ENCODE results near the gene MZF1. TPM values are rescaled to one million over a fixed set of nuclear protein-coding genes. Genes with fewer than 3 reads are reported as not detected.

The MZF1 gene
- total RNA-seq, 1 donor from 2014 or later = 11.3 TPM

DNA sequence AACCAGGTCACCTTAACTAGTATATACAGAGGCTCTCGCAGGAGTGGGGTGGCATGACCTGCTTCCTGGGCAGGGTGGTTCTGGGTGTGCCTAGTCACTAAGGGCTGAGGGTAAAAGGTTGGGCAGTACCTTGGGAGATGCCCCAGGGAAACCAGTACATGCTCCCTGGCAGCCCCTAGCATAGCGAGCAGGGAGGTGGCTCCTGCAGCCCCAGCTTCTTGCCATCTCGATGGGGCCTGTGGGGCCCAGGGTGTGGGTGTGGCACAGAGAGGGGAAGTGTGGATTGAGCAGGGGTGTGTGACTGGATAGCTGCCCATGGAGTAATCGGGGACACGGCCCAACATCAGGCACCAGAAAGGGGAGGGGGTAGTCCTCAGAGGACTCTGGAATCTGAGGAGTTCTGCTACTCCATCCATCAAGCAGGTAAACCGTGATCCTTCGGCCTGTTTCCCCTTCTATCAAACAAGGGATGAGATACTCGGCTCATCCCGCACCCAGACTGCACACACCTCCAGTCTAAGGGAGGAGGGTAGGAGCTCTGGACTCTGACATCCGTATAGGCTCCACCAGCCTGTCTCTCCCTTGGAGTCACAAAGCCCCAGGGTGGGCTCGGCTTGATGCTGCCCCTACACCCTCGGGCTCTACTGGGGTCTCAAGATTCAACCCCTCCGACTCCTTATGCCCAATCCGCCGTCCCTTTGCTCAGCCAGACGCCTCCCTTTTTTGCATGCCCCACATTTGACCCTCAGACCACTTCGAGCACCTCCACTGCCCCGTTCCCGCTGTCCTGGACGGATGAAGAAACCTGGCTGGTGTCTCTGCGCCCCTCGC is 54.7 kb downstream of the MZF1 start:
- ATAC-seq (no peak), DNase-seq (no peak)
- intact Hi-C loops (cut with micrococcal nuclease) = no loop called here

DNA sequence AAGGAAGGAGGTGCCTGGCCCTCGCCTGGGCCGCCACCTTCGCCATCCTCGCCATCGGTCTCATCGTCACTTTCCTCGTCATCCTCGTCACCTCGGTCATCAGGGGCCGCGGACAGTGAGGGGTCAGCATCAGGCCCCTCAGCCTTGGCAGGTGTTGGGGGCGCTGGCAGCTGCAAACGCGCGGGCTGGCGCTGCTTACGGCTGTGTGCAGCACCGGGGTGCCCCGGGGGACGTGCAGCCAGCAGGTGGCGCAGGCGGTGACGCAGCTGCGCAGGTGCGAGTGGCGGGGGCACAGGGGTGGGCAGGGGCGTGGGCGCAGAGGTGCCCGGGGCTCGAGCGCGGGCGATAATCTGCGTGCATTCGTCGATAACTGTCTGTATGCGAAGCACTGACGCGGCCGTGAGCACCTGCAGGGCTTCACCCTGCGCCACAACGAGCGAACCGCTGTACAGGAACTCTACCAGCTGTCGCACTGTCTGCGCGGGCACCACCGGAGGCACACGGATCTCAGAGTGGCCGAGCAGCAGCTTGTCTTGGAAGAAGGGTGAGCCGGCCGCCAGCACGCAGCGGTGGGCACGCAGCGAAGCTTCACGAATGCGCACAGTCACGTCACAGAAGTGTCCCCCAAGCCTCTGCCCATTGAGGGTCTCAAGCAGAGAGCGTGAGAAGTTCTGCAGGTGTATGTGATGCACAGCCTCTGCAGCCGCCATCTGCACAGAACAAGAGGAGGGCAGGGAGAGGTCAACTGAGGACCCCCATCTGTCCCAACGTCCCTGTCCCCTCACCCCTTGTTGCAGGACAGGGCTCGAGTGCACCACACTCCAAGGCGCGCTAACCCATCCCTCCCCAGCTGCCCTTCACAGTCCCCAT is 55.9 kb downstream of the MZF1 start:
- intact Hi-C loops (cut with micrococcal nuclease) = no loop called here
- ATAC-seq = no peak
- no peak for DNase-seq

DNA sequence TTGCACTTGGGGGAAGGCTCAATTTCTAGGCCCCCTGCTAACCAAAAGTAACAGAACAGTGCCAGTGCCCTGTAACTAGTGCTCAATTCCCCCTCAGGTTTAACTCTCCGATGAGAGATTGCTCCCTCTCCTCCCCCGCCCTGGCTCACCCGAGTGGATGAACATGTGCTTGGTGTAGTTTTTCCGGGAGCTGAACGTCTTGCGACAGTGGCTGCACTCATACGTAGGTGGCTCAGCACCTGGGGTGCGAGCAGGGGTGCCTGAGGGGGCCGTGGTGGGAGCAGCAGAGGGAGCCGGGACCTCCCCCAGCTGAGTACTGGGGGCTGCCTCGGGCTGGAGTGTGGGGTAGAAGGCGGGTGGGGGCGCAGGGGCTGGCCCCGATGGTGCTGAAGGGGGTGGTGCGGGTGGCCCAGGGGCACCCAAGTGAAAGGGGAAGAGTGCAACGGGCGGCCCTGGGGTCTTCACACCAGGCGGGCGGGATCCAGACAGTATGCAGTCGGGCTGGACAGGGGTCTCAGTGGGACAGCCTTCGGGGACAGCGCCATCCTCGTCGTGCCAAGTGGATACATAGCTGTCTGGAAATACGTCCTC is 56.8 kb downstream of the MZF1 start:
- DNase-seq (no peak), ATAC-seq (no peak)
- intact Hi-C loops (cut with micrococcal nuclease) = no loop called here

DNA sequence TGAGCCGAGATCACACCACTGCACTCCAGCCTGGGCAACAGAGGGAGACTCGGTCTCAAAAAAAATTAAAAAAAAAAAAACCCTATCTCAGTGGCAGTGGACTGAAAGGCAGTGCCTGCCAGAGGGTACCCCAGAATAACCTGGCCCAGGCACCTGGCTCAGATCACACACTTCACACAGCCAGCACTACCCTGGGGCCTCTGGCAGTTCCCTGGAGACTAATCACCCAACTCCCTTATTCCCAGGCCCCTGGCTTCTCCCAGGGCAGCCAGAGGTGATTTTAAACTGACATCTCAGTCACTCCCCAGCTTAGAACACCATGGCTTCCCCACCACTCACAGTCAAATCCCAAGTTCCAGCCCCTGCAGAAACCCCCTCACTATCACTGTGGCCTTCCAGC is 57.9 kb downstream of the MZF1 start:
- intact Hi-C loops (cut with micrococcal nuclease) = no loop called here
- no peak for DNase-seq
- no peak for ATAC-seq

DNA sequence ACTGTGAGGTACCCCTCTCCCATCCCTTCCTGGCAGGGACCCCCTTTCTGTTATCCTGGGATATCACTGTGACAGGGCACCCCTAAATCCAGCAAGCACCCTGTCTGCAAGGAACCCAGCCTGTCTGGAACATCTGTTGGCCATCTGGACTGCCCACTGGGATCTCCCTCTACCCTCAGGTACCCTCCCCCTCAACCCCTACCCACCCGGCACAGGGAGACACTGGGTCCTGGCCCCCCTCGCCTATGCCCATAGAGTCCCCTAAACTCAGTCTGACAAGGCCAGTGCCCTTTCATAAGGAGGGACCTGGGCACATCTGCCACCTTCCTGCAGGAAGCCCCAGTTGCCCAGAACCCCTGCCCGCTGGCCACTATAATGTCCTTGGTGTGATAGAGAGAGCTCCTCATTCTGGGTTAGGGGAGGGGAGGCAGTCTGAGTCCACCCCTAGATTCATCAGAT is 58.5 kb downstream of the MZF1 start:
- ATAC-seq (no peak), DNase-seq (no peak)
- intact Hi-C loops (cut with micrococcal nuclease) = no loop called here

DNA sequence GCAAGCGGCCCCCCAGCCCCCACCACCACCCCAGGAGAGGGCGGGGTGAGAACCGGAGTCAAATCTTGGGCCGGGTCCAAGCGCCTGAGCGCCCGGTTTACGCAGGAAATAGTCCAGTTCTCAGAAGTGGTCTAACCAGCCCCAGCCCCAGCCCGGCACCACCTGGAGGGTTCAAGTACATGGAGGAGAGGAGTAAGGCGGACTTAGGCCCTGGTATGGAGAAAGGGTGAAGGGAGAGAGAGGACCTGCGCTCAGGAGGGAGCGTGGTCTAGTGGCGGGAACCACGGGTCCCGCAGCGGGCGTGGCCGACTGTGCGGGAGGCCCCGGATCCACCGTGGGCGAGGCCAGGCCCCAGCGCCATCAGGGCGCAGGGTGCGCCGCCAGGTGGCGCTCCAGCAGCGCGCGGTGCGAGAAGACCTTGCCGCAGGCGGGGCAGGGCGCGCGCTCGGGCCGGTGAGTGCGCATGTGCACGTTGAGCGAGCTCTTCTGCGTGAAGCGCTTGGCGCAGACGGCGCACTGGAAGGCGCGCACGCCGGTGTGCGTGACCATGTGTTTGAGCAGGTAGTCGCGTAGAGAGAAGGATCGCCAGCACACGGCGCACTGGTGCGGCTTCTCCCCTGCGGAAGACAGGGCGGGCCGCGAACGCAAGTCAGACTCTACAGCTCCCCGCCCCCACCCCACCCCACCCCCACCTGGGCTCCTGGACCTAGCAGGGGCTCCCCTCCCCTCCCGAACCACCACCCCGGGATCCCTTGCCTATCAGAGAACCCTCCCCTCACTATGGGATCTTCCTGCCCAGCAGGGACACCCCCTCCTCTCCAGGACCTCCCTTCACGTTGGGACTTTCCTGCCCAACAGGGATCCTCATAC is 59.2 kb downstream of the MZF1 start:
- intact Hi-C loops (cut with micrococcal nuclease) = no loop called here
- ATAC-seq (peak; percentile 92), DNase-seq (peak; percentile 96)

DNA sequence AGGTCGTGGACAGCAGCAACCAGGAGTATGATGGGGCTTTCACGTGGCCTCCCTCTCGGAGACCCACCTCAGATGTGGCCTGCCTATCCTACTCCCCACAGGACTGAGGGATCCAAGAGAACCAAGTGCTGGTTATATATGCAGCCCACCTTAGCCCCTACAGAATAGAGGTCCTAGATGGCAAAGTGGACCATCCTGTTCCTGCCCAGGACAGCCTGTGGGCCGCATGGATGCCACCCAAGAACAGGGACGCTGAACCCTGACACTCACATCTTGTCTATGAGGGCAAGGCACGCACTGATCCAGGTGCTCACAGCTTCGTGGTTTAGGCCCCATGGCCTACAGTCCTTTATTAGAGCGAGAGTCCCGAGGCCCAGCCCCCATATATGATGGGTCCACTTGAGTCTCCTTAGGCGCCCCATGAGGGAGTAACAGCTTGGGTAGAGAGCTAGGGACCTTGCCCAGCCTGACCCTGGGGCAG is 59.9 kb downstream of the MZF1 start:
- ATAC-seq (peak; percentile 7), DNase-seq (no peak)
- intact Hi-C loops (cut with micrococcal nuclease) = no loop called here

Small RNA genes within 50 kb of the gene (microRNA-seq; reads per million reads assigned to microRNA genes)
- not detected for gene MIR6807 (ENCODE audit: borderline number of aligned reads)

Other genes with a start within 250 kb of the MZF1 start
- 1.5 TPM for gene ZSCAN22, start 246.3 kb downstream of the MZF1 start, total RNA-seq
- 5.7 TPM for gene A1BG, start 219.8 kb downstream of the MZF1 start, total RNA-seq
- 0.55 TPM for gene ZNF497, start 210.6 kb downstream of the MZF1 start, total RNA-seq
- gene ZNF837, start 192.3 kb downstream of the MZF1 start, total RNA-seq = 0.37 TPM
- gene RPS5, start 186.1 kb downstream of the MZF1 start, total RNA-seq = 483 TPM
- gene RNF225, start 177.7 kb downstream of the MZF1 start, total RNA-seq = not detected
- 17.8 TPM for gene ZNF584, start 164.7 kb downstream of the MZF1 start, total RNA-seq
- 5.6 TPM for gene ZNF132, start 133.2 kb downstream of the MZF1 start, total RNA-seq
- 3.7 TPM for gene ZNF324B, start 121.7 kb downstream of the MZF1 start, total RNA-seq
- gene ZNF324, start 106.3 kb downstream of the MZF1 start, total RNA-seq = 5.0 TPM
- gene ZNF446, start 97.0 kb downstream of the MZF1 start, total RNA-seq = 4.6 TPM
- 4.3 TPM for gene SLC27A5, start 61.3 kb downstream of the MZF1 start, total RNA-seq
- gene ZBTB45, start 53.5 kb downstream of the MZF1 start, total RNA-seq = 10.4 TPM
- 152 TPM for gene TRIM28, start 29.3 kb downstream of the MZF1 start, total RNA-seq
- gene CHMP2A, start 18.2 kb downstream of the MZF1 start, total RNA-seq = 134 TPM
- gene UBE2M, start 14.7 kb downstream of the MZF1 start, total RNA-seq = 144 TPM

Measured in left ventricle myocardium superior (tissue), 1 donor.